Stimulated activated CD8-positive, alpha-beta memory T cell treated with anti-CD3 and anti-CD28 coated beads, Interleukin-4, amount 100 ng/mL, for 1 hour (primary cell): ENCODE results near the gene CSNK1G1.
"Not testable (repeated sequence)": the region's sequence is repeated elsewhere in the genome, so short reads cannot be mapped to it uniquely, and the experiment has no call there.

Source experiments
- DNase-seq, 2 donors: peaks; one replicate each; pipeline ENCODE4 v3.0.0-alpha.2; 2020; ENCODE audit warnings: low read depth in 2 of 2, low spot score in 1 of 2

Gene CSNK1G1

GRCh38 chr15:64246364-64247189, 109.4 kb downstream of the CSNK1G1 start:
- DNase-seq = no peak

DNA sequence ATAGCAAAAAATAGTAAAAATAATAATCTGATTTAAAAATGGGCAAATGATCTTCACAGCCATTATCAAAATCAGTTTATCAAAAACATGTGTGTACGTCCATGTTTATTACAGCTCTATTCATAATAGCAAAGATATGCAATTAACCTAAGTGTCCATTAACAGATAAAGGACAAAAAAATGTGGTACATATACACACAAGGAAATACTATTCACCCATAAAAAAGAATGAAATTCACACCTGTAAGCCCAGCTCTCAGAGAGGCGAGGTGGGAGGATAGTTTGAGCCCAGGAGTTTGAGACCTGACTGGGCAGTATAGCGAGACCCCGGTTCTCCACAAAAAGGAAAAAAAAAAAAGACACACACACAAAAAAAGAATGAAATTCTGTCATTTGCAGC, 110.6 kb downstream of the CSNK1G1 start:
- no peak for DNase-seq

DNA sequence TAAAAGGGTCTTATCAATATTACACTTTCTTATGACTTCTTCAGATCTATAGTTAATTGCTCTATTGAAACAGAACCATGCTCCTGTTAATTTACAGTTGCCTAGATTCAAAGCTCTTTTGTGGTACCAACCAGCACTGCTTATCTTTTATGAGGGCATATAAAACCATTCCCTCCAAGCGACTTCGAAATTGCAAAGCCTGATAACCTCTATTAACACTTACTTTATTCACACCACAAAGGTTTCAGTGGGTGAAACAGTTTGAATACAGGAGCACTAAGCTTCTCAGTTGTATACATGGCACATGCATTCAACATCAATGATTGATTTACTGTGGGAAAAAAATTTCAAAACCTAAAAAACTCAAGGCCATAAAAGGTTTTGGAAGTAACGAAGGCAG, 118.3 kb downstream of the CSNK1G1 start:
- DNase-seq = no peak

GRCh38 chr15:64236156-64236894, 119.6 kb downstream of the CSNK1G1 start:
- no peak for DNase-seq

- no peak for DNase-seq
These were observed 120.4 kb downstream of the CSNK1G1 start for GRCh38 chr15:64235552-64235951.

DNA sequence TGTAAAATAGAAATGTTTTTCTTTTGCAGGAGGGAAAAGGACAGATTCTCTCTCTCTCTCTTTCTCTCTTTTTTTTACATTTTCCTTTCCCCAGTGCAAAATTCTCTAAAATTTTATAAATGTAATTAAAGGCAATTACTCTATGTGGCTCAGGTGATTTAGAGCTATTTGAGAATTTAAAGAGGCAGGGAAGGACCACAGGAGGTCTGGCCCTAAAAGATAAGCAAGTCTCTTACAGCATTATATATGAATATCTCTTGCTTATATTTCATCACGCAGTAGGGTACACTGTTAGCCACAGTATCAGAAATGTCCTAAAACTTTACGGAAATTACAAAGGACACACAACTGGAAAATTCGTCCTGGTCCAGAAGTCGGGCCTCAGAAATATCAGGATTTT, 122.7 kb downstream of the CSNK1G1 start:
- DNase-seq = no peak

DNA sequence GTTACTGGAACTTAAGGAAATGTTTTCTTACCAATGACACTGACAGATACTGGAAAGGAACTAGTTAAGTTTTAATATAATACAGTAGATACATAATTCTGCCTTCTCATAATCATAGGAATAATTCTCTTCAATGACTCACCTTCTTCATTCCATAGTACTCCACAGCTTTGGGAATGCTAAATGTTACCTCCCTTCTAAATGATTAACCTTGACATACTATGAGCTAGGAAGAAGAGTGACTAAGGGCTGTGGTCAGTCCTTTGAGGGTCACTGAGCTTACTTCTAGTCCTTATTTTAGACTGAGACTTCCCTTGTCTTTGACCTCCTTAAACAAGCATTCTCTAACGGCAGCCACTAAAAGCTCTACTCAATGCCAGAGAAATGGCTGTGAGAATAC, 123.6 kb downstream of the CSNK1G1 start:
- DNase-seq = no peak

DNA sequence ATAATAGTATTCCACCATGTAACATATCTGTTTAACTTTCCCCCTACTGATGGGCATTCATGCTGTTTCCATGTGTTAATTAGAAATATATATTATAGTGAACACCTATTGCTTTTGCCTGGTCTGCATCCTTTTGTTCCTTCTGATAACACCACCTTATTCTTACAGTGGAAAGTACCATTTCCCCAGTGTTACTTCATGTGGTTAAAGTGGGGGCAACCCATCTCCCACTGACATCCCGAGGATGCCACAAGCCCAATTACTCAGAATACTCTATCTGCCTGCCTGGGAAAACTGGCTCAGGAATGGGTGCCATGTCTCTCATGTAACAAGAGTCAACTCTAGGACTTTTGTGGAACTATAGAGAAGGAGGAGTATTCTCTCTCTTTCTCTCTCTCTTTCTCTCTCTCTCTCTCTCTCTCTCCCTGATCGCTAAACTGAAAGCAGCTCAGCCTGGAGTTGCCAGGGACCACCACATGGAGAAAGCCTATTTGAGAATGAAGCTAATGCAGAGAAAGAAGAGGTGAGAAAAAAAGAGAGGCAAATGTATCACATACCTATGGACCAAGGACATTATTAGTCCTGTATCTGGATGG, 126.7 kb downstream of the CSNK1G1 start:
- DNase-seq = no peak

GRCh38 chr15:64225804-64226203, 130.2 kb downstream of the CSNK1G1 start:
- DNase-seq = no peak

- no peak for DNase-seq
These were observed 131.5 kb downstream of the CSNK1G1 start for GRCh38 chr15:64224511-64224910.

GRCh38 chr15:64223882-64224281, 132.1 kb downstream of the CSNK1G1 start:
- DNase-seq = no peak

- no peak for DNase-seq
These were observed 133.2 kb downstream of the CSNK1G1 start for GRCh38 chr15:64222573-64223366.

GRCh38 chr15:64221911-64222310, 134.1 kb downstream of the CSNK1G1 start:
- not testable (repeated sequence) for DNase-seq

- not testable (repeated sequence) for DNase-seq
These were observed 138.6 kb downstream of the CSNK1G1 start for GRCh38 chr15:64217429-64217750.

- DNase-seq = no peak
These were observed 139.1 kb downstream of the CSNK1G1 start for GRCh38 chr15:64216730-64217428.

- no peak for DNase-seq
These were observed 139.8 kb downstream of the CSNK1G1 start for GRCh38 chr15:64216196-64216595.

DNA sequence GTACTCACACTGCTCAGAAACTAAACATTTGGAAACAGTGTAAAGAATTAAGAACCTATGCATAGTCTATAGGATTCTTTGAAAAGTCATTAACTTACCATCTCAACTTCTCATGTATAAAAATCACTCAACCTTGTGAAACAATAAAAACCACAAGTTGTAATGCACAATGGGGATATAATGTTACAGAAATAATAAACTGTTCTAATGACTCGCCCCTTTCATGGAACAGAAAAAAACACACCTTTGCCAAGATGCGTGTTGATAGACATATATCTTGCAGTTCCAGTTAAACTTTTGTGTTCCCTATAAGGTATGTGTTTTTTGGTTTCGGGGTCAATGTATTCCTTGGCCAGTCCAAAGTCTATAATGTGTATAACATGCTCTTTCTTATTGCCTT, 142.3 kb downstream of the CSNK1G1 start:
- DNase-seq = no peak

DNA sequence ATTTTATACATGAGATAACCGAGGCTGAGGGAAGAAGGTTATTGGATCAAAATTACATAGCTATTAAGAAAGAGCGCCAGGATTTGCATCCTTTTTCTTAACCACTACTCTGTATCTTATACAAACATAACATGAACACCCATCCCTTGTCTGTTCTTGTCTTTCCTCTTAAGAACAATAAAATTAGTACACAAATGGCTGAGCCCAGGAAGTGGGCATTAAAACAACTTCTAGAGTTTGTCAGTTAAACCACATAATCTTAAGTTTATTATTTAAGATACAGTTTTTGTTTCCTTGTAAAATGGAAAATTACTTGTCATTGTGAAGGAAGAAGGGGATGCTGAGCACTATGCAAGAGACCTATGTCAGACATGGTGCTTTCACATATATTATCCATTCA, 144.3 kb downstream of the CSNK1G1 start:
- DNase-seq = no peak

- DNase-seq = no peak
These were observed 145.6 kb downstream of the CSNK1G1 start for GRCh38 chr15:64210371-64210770.

DNA sequence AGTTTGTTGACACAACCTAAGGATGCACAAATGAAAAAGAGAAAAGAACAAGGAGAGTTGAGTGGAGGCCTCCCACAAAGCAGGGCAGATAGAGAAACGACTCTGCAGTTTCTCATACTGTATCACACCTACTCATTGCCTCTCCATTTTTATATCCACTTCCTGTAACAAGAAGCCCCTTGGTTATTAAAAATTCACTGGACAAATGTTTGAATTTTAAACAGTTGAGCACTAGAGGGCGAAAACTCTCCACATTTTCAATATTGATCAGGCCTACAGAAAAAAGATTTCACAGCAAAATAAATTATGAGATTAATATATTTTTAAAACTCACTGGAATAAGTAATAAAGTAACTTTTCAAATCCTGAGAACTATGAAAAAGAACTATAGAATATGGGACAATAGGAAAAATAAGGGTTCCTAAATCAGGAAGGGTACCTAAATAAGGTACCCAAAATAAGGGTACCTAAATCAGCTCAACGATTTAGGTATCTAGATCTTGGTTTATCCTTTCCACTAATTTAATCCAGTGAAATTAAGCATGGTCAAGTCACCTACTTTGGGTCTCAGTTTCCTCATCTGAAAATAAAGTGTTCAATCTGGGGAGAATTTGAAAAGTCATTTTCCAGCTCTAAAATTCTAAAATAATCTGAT, 146.2 kb downstream of the CSNK1G1 start:
- no peak for DNase-seq
